ENCODE measurements around the gene HTR5A.
A peak's percentile ranks its signal among the peaks of the same experiment; 100 is the strongest.
"Not testable (repeated sequence)": the region's sequence is repeated elsewhere in the genome, so short reads cannot be mapped to it uniquely, and the experiment has no call there.

Gene HTR5A

DNA sequence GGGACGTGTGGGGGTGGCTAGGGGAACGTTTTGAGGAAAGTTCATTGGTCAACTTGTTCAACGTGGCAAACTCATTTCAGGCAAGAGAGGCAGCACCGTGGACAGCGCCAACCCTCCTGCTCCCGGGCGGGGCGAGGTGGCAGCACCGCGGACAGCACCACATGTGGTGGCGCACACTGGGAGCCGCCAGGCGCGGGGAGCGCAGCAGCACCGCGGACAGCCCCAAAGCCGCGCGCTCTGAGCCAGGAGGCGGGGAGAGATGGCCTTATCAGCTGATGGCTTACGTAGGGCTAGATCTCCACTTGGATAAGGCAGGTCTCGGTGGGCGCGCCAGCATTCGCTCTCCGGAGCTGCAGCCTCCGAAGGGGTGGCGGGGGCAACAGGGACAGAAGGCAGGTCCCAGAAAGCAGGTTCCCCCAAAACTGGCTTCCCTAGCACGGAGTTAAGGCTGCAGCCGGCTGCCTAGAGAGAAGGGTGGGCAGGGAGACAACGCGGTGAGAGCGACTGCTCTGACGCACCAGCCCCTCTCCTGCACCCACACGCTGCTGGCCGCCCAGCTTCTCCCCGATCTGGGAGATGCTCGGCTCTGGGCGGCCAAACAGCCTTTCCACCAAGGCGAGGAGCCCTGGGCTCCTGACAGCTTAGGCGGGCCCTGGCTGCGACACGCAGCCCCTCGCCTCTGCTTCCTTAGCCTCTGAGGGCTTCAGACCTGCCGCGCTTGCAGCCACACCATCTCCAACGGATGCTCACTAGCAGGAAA lies at the start of gene HTR5A:
Gene HTR5A, plus strand, starts transcription at position 333 of the 760 bp plus-strand sequence. CDS start 576 bp downstream, outside the sequence.
- DNase-seq (ENCODE audit: low read depth in 2 of 2, low spot score in 1 of 2): peak; percentile 16 to 43

GRCh38 chr7:155020996-155021395 lies 49.1 kb upstream of the HTR5A start:
- no peak for DNase-seq (ENCODE audit: low read depth in 2 of 2, low spot score in 1 of 2)

DNA sequence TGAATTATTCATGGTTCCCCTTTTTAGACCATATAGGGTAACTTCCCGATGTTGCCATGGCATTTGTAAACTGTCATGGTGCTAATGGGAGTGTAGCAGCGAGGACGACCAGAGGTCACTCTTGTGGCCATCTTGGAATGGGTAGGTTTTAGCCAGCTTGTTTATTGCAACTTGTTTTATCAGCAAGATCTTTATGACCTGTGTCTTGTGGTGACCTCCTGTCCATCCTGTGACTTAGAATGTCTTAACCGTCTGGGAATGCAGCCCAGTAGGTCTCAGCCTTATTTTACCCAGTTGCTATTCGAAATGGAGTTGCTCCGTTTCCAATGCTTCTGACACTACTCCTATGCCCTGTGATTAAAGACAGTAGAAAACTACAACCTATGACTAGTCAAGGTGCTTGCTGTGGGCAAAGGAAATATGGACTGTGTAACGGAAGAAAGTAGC lies 48.4 kb upstream of the HTR5A start:
- DNase-seq (ENCODE audit: low read depth in 2 of 2, low spot score in 1 of 2): no peak

- DNase-seq (ENCODE audit: low read depth in 2 of 2, low spot score in 1 of 2): no peak
Observed at GRCh38 chr7:155027879-155028278, 42.2 kb upstream of the HTR5A start.

GRCh38 chr7:155032978-155033377 lies 37.1 kb upstream of the HTR5A start:
- DNase-seq (ENCODE audit: low read depth in 2 of 2, low spot score in 1 of 2): no peak

DNA sequence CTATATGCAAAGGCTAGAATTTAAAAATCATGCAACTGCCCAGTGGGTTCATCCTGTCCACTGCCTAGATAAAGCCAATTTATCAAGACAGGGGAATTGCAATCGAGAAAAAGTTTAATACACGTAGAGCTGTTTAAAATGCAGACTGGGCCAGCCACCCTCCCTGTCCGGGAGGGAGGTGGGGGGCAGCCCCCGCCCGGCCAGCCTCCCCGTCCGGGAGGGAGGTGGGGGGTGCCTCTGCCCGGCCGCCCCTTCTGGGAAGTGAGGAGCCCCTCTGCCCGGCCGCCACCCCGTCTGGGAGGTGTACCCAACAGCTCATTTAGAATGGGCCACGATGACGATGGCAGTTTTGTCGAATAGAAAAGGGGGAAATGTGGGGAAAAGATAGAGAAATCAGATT lies 35.6 kb upstream of the HTR5A start:
- not testable (repeated sequence) for DNase-seq (ENCODE audit: low read depth in 2 of 2, low spot score in 1 of 2)

GRCh38 chr7:155038335-155038734 lies 31.8 kb upstream of the HTR5A start:
- DNase-seq (ENCODE audit: low read depth in 2 of 2, low spot score in 1 of 2): no peak

- no peak for DNase-seq (ENCODE audit: low read depth in 2 of 2, low spot score in 1 of 2)
Observed at GRCh38 chr7:155043756-155044155, 26.4 kb upstream of the HTR5A start.

DNA sequence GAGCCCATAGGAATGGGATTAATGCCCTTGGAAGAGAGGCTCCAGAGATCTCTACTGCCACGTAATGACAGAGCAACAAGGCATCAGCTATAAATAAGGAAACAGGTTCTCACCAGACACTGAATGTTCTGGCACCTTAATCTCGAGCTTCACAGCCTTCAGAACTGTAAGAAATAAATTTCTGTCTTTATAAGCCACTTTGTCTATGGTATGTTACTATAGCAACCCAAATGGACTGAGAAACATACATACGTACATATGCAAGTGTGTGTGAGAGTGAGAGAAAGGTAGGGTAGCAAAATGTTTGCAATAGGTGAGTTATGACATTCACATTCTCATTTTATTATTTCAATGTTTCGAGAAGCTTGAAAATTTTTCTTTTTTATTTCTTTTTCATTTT lies 22.1 kb upstream of the HTR5A start:
- DNase-seq (ENCODE audit: low read depth in 2 of 2, low spot score in 1 of 2): no peak

DNA sequence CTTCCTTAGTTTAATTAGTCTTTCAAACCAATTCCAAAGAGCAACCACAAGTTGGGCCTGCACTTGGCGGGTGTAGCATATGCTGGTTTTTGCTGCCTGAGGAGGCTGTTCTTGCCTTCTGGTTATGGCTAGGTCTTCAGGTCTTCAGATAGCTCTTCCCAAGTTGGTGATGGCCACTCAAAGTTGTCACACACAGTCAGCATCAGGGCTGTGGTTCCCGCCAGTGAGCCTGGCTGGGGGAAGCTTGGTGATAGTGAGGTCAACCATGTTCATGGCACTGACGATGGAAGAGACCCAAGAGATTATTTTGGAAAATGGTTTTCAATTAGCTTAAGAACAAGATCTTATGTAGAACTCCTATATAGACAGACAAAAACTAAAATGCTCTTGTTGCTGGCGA lies 18.8 kb upstream of the HTR5A start:
- DNase-seq (ENCODE audit: low read depth in 2 of 2, low spot score in 1 of 2): no peak

DNA sequence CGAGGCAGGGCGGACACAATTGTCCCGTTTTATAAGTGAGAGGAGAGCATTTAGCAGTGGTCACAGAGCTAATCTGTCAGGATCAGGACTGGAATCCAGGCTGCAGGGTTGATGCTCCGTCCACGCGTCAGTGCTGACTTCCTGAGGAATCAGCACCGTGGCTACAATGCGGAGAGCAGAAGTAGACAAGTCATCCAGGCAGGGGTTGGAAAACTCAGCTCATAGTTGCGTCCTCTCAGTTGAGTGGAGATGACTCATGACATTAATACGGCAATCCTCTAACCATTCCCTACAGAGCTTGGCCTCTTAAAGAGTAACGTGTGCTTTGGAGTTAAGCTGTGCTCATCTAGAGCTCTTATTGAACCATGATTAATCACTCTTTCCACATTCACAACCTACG lies 17.1 kb upstream of the HTR5A start:
- DNase-seq (ENCODE audit: low read depth in 2 of 2, low spot score in 1 of 2): no peak

- no peak for DNase-seq (ENCODE audit: low read depth in 2 of 2, low spot score in 1 of 2)
Observed at GRCh38 chr7:155054761-155055160, 15.4 kb upstream of the HTR5A start.

DNA sequence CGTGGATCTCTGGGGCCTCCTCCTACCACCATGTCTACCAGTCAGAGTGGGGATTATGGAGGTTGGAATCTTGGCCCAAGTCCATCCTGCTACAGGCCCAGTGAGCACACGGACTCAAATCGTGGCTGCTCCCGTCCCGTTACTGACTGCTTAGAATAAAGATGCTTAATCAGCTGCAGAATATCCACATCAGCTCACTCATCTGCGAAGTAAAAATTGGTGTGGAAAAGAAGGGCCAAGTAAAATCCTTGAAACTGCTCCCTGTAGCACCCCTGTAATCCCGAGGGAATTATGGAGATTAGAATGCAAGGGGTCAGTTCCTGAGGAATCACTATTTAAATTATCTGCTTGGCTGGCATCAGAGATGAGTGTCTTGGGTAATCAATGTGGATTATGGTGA lies 13.0 kb upstream of the HTR5A start:
- no peak for DNase-seq (ENCODE audit: low read depth in 2 of 2, low spot score in 1 of 2)

- DNase-seq (ENCODE audit: low read depth in 2 of 2, low spot score in 1 of 2): no peak
Observed at GRCh38 chr7:155058896-155059295, 11.2 kb upstream of the HTR5A start.

DNA sequence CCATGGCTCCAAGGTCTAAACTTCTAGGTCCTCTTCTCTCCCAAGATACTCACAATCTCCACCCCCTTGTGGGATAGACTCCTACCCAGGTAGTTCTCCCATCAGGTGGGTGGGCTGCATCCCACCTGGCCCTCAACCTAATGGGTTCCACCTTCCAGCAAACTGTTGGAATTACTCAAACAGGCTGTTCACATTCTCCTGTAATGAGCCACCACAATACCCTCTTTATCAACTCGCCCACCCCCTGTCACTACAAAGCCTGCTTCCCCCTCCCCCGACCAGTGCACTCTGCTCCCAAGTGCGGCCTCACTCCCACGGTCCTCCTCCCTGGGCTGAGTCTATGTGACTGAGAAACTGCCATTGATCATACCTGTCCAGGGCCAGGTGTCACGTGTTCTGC lies 10.4 kb upstream of the HTR5A start:
- no peak for DNase-seq (ENCODE audit: low read depth in 2 of 2, low spot score in 1 of 2)

DNA sequence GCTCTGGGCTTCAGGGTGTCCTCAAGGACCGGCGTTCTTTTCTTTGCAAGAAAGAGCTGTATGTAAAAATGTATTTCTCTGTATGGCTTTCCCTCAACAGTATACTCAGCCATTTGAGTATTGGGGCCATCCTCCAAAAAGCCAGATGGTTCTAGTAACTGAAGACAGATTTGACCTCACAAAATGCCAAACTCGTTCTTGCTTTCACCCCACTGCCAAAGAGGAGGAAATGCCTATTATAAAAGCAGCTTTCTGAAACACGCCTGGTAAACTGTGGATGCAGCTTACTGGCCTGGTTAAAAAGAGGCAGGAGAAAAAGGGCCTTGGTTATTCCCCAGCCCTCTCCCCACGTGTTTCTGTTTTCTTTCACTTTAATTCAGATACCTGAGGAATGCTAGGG lies 7.7 kb upstream of the HTR5A start:
- no peak for DNase-seq (ENCODE audit: low read depth in 2 of 2, low spot score in 1 of 2)

DNA sequence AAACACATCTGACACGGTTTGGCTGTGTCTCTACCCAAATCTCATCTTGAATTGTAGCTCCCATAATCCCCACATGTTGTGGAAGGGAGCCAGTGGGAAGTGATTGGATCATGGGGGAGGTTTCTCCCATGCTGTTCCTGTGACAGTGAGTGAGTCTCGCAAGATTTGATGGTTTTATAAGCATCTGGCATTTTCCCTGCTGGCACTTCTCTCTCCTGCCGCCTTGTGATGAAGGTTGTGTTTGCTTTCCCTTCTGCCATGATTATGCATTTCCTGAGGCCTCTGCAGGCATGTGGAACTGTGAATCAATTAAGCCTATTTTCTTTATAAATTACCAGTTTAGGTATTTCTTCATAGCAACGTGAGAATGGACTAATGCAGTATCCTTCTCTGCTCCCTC lies 5.9 kb upstream of the HTR5A start:
- DNase-seq (ENCODE audit: low read depth in 2 of 2, low spot score in 1 of 2): no peak

- no peak for DNase-seq (ENCODE audit: low read depth in 2 of 2, low spot score in 1 of 2)
Observed at GRCh38 chr7:155066417-155066950, 3.6 kb upstream of the HTR5A start.

GRCh38 chr7:155071121-155071651 lies 1.1 kb downstream of the HTR5A start:
- DNase-seq (ENCODE audit: low read depth in 2 of 2, low spot score in 1 of 2): no peak

- DNase-seq (ENCODE audit: low read depth in 2 of 2, low spot score in 1 of 2): no peak
Observed at GRCh38 chr7:155071916-155072571, 1.9 kb downstream of the HTR5A start.

DNA sequence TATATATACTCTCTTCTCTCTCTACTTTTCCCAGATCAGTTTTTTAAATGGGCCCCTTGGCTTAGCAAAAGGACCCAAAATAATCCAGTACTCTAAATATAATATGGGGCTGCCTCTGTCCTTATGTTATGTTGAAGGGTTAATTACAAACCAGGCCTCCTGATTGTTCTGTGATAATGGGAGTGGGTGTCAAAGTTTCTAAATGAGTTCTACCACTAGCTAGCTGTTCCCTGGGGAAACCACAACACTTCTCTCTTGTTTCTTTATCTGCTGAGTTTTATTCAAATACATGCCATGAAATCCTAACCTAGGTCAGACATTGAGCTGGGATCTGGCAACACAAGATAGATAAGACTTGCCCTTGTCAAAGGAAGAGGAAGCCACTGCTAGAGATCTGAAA lies 3.8 kb downstream of the HTR5A start:
- no peak for DNase-seq (ENCODE audit: low read depth in 2 of 2, low spot score in 1 of 2)

GRCh38 chr7:155084021-155084420 lies 13.9 kb downstream of the HTR5A start:
- no peak for DNase-seq (ENCODE audit: low read depth in 2 of 2, low spot score in 1 of 2)
